NB4 (cell line): ENCODE results near the gene BMP7.

Experiments used
- MAX ChIP-seq: IDR thresholded peaks from 2 replicates; pipeline ENCODE4 v1.6.1; 2011; ENCODE audit warnings: low read depth, low read length
- MYC ChIP-seq: IDR thresholded peaks from 2 replicates; pipeline ENCODE4 v1.6.1; 2011; ENCODE audit warnings: low read depth, low read length
- POLR2A ChIP-seq: IDR thresholded peaks from 2 replicates; pipeline ENCODE4 v1.6.1; 2011; ENCODE audit warnings: mild to moderate bottlenecking; ENCODE audit not compliant: insufficient read length; ENCODE audit errors: extremely low read depth
- TF ChIP-seq, protein P1 (sequence below): IDR thresholded peaks from one replicate; pipeline ENCODE4 v1.5.1; 2012; ENCODE audit warnings: low read depth, low read length

DNA sequence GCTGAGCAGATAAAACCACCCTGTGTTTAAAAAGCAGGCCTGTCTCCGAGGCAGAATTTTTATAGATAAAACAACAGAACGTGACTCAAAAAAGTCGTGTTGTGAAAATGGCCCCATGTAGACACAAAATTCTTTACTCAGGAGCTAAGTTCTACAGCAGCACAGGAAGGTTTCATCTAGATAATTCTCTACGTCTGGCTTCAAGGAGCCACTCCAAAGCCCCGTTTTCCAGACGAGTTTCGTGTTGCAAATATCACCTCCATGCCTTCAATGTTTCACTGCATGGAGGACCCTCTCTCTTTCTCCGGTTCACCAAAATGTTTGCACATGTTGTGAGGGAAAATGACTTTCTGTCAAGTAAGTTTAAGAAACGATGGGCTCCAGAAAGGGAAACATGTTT, 12.0 kb upstream of the BMP7 start:
- TF ChIP-seq, protein P1, sequence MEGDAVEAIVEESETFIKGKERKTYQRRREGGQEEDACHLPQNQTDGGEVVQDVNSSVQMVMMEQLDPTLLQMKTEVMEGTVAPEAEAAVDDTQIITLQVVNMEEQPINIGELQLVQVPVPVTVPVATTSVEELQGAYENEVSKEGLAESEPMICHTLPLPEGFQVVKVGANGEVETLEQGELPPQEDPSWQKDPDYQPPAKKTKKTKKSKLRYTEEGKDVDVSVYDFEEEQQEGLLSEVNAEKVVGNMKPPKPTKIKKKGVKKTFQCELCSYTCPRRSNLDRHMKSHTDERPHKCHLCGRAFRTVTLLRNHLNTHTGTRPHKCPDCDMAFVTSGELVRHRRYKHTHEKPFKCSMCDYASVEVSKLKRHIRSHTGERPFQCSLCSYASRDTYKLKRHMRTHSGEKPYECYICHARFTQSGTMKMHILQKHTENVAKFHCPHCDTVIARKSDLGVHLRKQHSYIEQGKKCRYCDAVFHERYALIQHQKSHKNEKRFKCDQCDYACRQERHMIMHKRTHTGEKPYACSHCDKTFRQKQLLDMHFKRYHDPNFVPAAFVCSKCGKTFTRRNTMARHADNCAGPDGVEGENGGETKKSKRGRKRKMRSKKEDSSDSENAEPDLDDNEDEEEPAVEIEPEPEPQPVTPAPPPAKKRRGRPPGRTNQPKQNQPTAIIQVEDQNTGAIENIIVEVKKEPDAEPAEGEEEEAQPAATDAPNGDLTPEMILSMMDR: no peak
- TF ChIP-seq POLR2A: no peak
- no peak for TF ChIP-seq MAX
- TF ChIP-seq MYC: no peak
